ENCODE measurements around the gene SEPTIN1. TPM values are rescaled to one million over a fixed set of nuclear protein-coding genes. Genes with fewer than 3 reads are reported as not detected.
A peak's percentile ranks its signal among the peaks of the same experiment; 100 is the strongest.

Gene SEPTIN1
- total RNA-seq, 1 experiment from 2014 or later: 3.4 TPM

DNA sequence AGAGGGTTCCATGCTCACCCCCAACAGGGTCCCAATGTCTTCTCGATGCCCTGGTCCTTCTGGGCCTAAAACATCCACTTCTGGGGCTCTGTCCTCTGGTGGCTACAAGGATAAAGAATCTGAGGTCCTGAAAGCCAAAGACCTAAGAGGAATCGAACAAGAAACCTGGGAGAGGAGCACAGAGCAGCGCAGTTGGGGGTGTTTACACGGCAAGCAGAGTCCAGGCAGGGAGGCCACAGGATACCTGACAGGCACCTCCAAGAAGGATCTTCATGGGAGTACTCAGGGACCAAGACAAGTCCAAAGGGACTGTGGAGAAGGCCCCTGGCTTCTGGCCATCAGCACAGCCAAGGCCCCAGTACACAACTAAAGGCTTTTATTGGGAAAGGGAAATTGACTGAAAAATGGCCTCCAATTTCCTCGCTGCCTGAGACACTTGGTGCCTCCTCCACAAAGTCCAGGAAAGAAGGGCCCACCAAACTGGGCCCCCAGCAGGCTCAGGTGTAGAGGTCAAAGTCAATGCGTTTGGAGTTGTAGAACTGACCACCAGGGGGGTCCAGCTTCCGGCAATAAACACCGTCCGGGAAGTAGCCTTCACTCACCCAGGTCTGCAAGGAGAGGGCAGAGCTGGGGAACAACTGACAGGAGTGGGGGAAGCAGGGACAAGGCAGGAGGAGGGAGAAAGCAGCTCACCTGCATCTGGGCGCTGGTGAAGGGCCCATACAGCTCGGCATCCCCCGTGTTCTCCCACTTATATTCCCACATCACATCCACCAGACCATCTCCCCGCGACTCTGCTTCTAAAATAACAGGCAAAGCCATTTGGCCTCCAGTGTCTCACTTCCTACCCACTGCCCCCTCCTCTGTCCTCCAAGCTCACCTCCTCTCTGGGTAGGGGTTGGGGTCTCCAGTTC, 29.6 kb downstream of the SEPTIN1 start:
- peaks cover 9 to 43% of the 10 kb centered on the region in 2 experiments; a peak in 2 of 4 replicates for H3K36me3 ChIP-seq (ENCODE audit: control insufficient read depth in 1 of 2, insufficient read depth in 2 of 2, low read length in 2 of 2)
- ChIA-PET POLR2A (no interaction called here), CTCF (no interaction called here), RAD21 (ENCODE audit: low non-redundant PET in 1 of 2, low total read pairs in 2 of 2, uncharacterized antibody in 2 of 2, unreplicated experiment in 2 of 2) (no interaction called here)
- intact Hi-C loops (cut with micrococcal nuclease): no loop called here
- no peak for DNase-seq (ENCODE audit: low read depth, low spot score)
- no peak overlapping the region for H2AFZ ChIP-seq (ENCODE audit: low read depth, low read length, poor library complexity, severe bottlenecking)
- no TSS peak for BruUV-seq (replicated peaks)
- peak overlapping the region; percentile 28; the same call in 1 of the 2 replicates for H3K9ac ChIP-seq (ENCODE audit: low read length)
- TF ChIP-seq SP1 (IDR thresholded peaks at IDR 0.05; ENCODE audit: low read depth) (no peak), CTCF (IDR thresholded peaks at IDR 0.05 in 2 of 3, conservative IDR thresholded peaks at IDR 0.05 in 1 of 3; ENCODE audit: borderline replicate concordance in 1 of 3, insufficient read depth in 1 of 3, low read depth in 2 of 3, low read length in 2 of 3) (peak in 2 of 3 experiments; percentile 41 to 46; a peak in 3 of 6 replicates)
- H3K27ac ChIP-seq (ENCODE audit: low read depth, low read length): peak overlapping the region; percentile 59
- no peaks in the 10 kb centered on the region for H3K27me3 ChIP-seq (ENCODE audit: insufficient read depth, low read length)
- peak overlapping the region; percentile 74 for H3K4me2 ChIP-seq (ENCODE audit: low read length)
- no peaks in the 10 kb centered on the region for H3K9me2 ChIP-seq (ENCODE audit: insufficient read depth)
- no peaks in the 10 kb centered on the region for H4K20me1 ChIP-seq (ENCODE audit: insufficient read depth)
- no peak overlapping the region for H3K4me3 ChIP-seq (replicated peaks in 1 of 2; ENCODE audit: low read depth in 1 of 2, low read length in 2 of 2)
- ATAC-seq: no peak
- no peaks in the 10 kb centered on the region for H3K9me3 ChIP-seq (ENCODE audit: control insufficient read depth in 1 of 2, insufficient read depth in 1 of 2, low read depth in 1 of 2, low read length in 2 of 2)
- H3K79me2 ChIP-seq (ENCODE audit: insufficient read depth, low read length): peaks cover 34% of the 10 kb centered on the region
- H3K4me1 ChIP-seq (ENCODE audit: control insufficient read depth in 1 of 2, insufficient read depth in 2 of 2, low read length in 2 of 2): peaks cover 39 to 54% of the 10 kb centered on the region in 2 experiments

GRCh38 chr16:30351586-30352419, 30.6 kb downstream of the SEPTIN1 start:
- H2AFZ ChIP-seq (ENCODE audit: low read depth, low read length, poor library complexity, severe bottlenecking): no peak overlapping the region
- ChIA-PET POLR2A (interaction anchor here (1.1 kb wide), 1 partner anchor 19 kb away, joined by 3 read pairs; no protein-coding TSS in a partner anchor), CTCF (no interaction called here), RAD21 (ENCODE audit: low non-redundant PET in 1 of 2, low total read pairs in 2 of 2, uncharacterized antibody in 2 of 2, unreplicated experiment in 2 of 2) (no interaction called here)
- DNase-seq (ENCODE audit: low read depth, low spot score) (peak; percentile 39), ATAC-seq (peak; percentile 20)
- no peaks in the 10 kb centered on the region for H3K9me3 ChIP-seq (ENCODE audit: control insufficient read depth in 1 of 2, insufficient read depth in 1 of 2, low read depth in 1 of 2, low read length in 2 of 2)
- H3K9ac ChIP-seq (ENCODE audit: low read length): peak overlapping the region; percentile 28; the same call in 1 of the 2 replicates
- peaks cover 34% of the 10 kb centered on the region for H3K79me2 ChIP-seq (ENCODE audit: insufficient read depth, low read length)
- intact Hi-C loops (cut with micrococcal nuclease): no loop called here
- H3K9me2 ChIP-seq (ENCODE audit: insufficient read depth): no peaks in the 10 kb centered on the region
- no TSS peak for BruUV-seq (replicated peaks)
- TF ChIP-seq ATF3 (IDR thresholded peaks at IDR 0.05) (no peak), POLR2AphosphoS5 (IDR thresholded peaks at IDR 0.05; ENCODE audit: low read depth, low read length) (peak; percentile 44; the same call in 1 of the 2 replicates), ELF1 (IDR thresholded peaks at IDR 0.05; ENCODE audit: borderline replicate concordance, low read depth) (no peak), TCF7L2 (IDR thresholded peaks at IDR 0.05; ENCODE audit: borderline replicate concordance, extremely low read depth, insufficient read depth, insufficient read length) (peak; percentile 94), FOSL1 (IDR thresholded peaks at IDR 0.05; ENCODE audit: low read depth) (peak; percentile 34), EZH2phosphoT487 (IDR thresholded peaks at IDR 0.05; ENCODE audit: borderline replicate concordance) (no peak), JUND (IDR thresholded peaks at IDR 0.05) (peak; percentile 43; the same call in 1 of the 2 replicates), CBX3 (IDR thresholded peaks at IDR 0.05; ENCODE audit: low read depth) (no peak)
- H3K27ac ChIP-seq (ENCODE audit: low read depth, low read length): peak overlapping the region; percentile 59
- H3K36me3 ChIP-seq (ENCODE audit: control insufficient read depth in 1 of 2, insufficient read depth in 2 of 2, low read length in 2 of 2): peaks cover 9 to 35% of the 10 kb centered on the region in 2 experiments; a peak in 2 of 4 replicates
- H3K4me1 ChIP-seq (ENCODE audit: control insufficient read depth in 1 of 2, insufficient read depth in 2 of 2, low read length in 2 of 2): peaks cover 36 to 46% of the 10 kb centered on the region in 2 experiments
- no peaks in the 10 kb centered on the region for H4K20me1 ChIP-seq (ENCODE audit: insufficient read depth)
- no peaks in the 10 kb centered on the region for H3K27me3 ChIP-seq (ENCODE audit: insufficient read depth, low read length)
- peak overlapping the region; percentile 47 for H3K4me2 ChIP-seq (ENCODE audit: low read length)
- no peak overlapping the region for H3K4me3 ChIP-seq (replicated peaks in 1 of 2; ENCODE audit: low read depth in 1 of 2, low read length in 2 of 2)

All from HCT116 (cell line).